ENCODE data around the gene ADORA2B.
"Not testable (repeated sequence)": the region's sequence is repeated elsewhere in the genome, so short reads cannot be mapped to it uniquely, and the experiment has no call there.

DNA sequence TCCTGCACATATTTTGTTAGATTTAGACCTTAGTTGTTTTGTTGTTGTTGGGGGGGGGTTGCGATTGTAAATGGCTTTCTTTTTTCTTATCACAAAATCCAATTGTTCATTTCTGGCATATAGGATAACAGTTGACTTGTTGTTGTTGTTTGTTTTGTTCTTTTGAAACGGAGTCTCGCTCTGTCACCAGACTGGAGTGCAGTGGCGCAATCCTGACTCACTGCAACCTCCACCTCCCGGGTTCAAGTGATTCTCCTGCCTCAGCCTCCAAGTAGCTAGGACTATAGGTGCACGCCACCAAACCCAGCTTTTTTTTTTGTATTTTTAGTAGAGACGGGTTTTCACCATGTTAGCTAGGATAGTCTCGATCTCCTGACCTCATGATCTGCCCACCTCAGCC lies 39.7 kb upstream of the ADORA2B start:
- TF ChIP-seq, protein P1, sequence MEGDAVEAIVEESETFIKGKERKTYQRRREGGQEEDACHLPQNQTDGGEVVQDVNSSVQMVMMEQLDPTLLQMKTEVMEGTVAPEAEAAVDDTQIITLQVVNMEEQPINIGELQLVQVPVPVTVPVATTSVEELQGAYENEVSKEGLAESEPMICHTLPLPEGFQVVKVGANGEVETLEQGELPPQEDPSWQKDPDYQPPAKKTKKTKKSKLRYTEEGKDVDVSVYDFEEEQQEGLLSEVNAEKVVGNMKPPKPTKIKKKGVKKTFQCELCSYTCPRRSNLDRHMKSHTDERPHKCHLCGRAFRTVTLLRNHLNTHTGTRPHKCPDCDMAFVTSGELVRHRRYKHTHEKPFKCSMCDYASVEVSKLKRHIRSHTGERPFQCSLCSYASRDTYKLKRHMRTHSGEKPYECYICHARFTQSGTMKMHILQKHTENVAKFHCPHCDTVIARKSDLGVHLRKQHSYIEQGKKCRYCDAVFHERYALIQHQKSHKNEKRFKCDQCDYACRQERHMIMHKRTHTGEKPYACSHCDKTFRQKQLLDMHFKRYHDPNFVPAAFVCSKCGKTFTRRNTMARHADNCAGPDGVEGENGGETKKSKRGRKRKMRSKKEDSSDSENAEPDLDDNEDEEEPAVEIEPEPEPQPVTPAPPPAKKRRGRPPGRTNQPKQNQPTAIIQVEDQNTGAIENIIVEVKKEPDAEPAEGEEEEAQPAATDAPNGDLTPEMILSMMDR (conservative IDR thresholded peaks at IDR 0.05; ENCODE audit: low read depth, low read length) = not testable (repeated sequence)
- not testable (repeated sequence) for TF ChIP-seq SMC3 (IDR thresholded peaks at IDR 0.05; ENCODE audit: low read depth, low read length); POLR2A (IDR thresholded peaks at IDR 0.05; ENCODE audit: low read depth, low read length); RAD21 (IDR thresholded peaks at IDR 0.05; ENCODE audit: low read length); CEBPB (IDR thresholded peaks at IDR 0.05; ENCODE audit: low read depth, low read length); RFX5 (IDR thresholded peaks at IDR 0.05; ENCODE audit: low read depth, low read length); MXI1 (IDR thresholded peaks at IDR 0.05; ENCODE audit: borderline replicate concordance, low read depth, low read length); NFE2L2 (IDR thresholded peaks at IDR 0.05; ENCODE audit: low read depth, low read length); MAFK (IDR thresholded peaks at IDR 0.05; ENCODE audit: low read depth, low read length); CHD1 (IDR thresholded peaks at IDR 0.05; ENCODE audit: low read depth, low read length); RCOR1 (IDR thresholded peaks at IDR 0.05; ENCODE audit: insufficient replicate concordance, low read length); BHLHE40 (IDR thresholded peaks at IDR 0.05; ENCODE audit: low read depth, low read length)
- TF ChIP-seq, protein P2, sequence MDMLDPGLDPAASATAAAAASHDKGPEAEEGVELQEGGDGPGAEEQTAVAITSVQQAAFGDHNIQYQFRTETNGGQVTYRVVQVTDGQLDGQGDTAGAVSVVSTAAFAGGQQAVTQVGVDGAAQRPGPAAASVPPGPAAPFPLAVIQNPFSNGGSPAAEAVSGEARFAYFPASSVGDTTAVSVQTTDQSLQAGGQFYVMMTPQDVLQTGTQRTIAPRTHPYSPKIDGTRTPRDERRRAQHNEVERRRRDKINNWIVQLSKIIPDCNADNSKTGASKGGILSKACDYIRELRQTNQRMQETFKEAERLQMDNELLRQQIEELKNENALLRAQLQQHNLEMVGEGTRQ (IDR thresholded peaks at IDR 0.05; ENCODE audit: low read depth, low read length) = not testable (repeated sequence)
- TF ChIP-seq, protein P3, sequence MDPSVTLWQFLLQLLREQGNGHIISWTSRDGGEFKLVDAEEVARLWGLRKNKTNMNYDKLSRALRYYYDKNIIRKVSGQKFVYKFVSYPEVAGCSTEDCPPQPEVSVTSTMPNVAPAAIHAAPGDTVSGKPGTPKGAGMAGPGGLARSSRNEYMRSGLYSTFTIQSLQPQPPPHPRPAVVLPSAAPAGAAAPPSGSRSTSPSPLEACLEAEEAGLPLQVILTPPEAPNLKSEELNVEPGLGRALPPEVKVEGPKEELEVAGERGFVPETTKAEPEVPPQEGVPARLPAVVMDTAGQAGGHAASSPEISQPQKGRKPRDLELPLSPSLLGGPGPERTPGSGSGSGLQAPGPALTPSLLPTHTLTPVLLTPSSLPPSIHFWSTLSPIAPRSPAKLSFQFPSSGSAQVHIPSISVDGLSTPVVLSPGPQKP (IDR thresholded peaks at IDR 0.05; ENCODE audit: borderline replicate concordance, low read depth, low read length) = not testable (repeated sequence)

Measured in IMR-90 (cell line).